Left hindlimb (tissue), 1 donor: Measurements from ENCODE around the gene GBX2.

ENCODE experiments used
- DNase-seq: peaks from one replicate; pipeline ENCODE4 v3.0.0-alpha.2; 2018

The GBX2 gene

GRCh38 chr2:236180076-236180816 lies 12.1 kb upstream of the GBX2 start:
- DNase-seq: no peak

GRCh38 chr2:236179236-236180075 lies 11.3 kb upstream of the GBX2 start:
- no peak for DNase-seq

- no peak for DNase-seq
Observed at GRCh38 chr2:236178890-236179235, 10.7 kb upstream of the GBX2 start.

- DNase-seq: peak; percentile 68
Observed at GRCh38 chr2:236177967-236178889, 10.0 kb upstream of the GBX2 start.

- no peak for DNase-seq
Observed at GRCh38 chr2:236177604-236177966, 9.4 kb upstream of the GBX2 start.

- DNase-seq: no peak
Observed at GRCh38 chr2:236176951-236177350, 8.8 kb upstream of the GBX2 start.

- DNase-seq: no peak
Observed at GRCh38 chr2:236176417-236176816, 8.2 kb upstream of the GBX2 start.

GRCh38 chr2:236175548-236176150 lies 7.5 kb upstream of the GBX2 start:
- no peak for DNase-seq

GRCh38 chr2:236173729-236174607 lies 5.8 kb upstream of the GBX2 start:
- no peak for DNase-seq

GRCh38 chr2:236173036-236173728 lies 5.0 kb upstream of the GBX2 start:
- DNase-seq: no peak

- DNase-seq: no peak
Observed at GRCh38 chr2:236172255-236173035, 4.3 kb upstream of the GBX2 start.

- DNase-seq: no peak
Observed at GRCh38 chr2:236171680-236172254, 3.6 kb upstream of the GBX2 start.

GRCh38 chr2:236171181-236171679 lies 3.0 kb upstream of the GBX2 start:
- DNase-seq: no peak

- DNase-seq: no peak
Observed at GRCh38 chr2:236170590-236171165, 2.5 kb upstream of the GBX2 start.

GRCh38 chr2:236169741-236170589 lies 1.8 kb upstream of the GBX2 start:
- no peak for DNase-seq

GRCh38 chr2:236169151-236169721 lies 1.1 kb upstream of the GBX2 start:
- DNase-seq: no peak

GRCh38 chr2:236167297-236168109 lies 683 bp downstream of the GBX2 start:
- no peak for DNase-seq
